ENCODE data around the gene ZNF276. TPM values are rescaled to one million over a fixed set of nuclear protein-coding genes. Genes with fewer than 3 reads are reported as not detected.

ZNF276 gene
- total RNA-seq, 1 experiment from 2014 or later = 19.9 TPM

GRCh38 chr16:89722392-89723278 is 1.3 kb downstream of the ZNF276 start:
- BruUV-seq (replicated peaks) = TSS peak; percentile 72
- intact Hi-C loops (cut with micrococcal nuclease; ENCODE audit: unreplicated experiment) (no loop called here), in situ Hi-C loops (cut with HindIII; ENCODE audit: low pct_unique_long_range_greater_than_20kb, low sequenced_read_pairs) (no loop called here)
- Histone ChIP-seq H3K27me3 (ENCODE audit: control insufficient read depth, insufficient read depth, low read length) (no peaks in the 10 kb centered on the region), H3K4me1 (ENCODE audit: control insufficient read depth, insufficient read depth, low read length) (peaks cover 8% of the 10 kb centered on the region), H3K4me3 (ENCODE audit: low read depth in 2 of 2, low read length in 2 of 2) (peak overlapping the region; percentile 61 to 68), H3K36me3 (ENCODE audit: control insufficient read depth, insufficient read depth, low read length) (no peaks in the 10 kb centered on the region; the same call in 1 of the 2 replicates), H3K27ac (ENCODE audit: low read length) (peak overlapping the region; percentile 66; the same call in 1 of the 2 replicates), H3K9me3 (ENCODE audit: control insufficient read depth, insufficient read depth, low read depth, low read length) (no peaks in the 10 kb centered on the region)
- ChIA-PET CTCF (no interaction called here), POLR2A (no interaction called here)
- 0 out of 2 replicates have a peak, but pooled peaks have one; percentile 0 for ATAC-seq
- DNase-seq (ENCODE audit: low read depth, low spot score) = no peak
- TF ChIP-seq POLR2AphosphoS5 (IDR thresholded peaks at IDR 0.05; ENCODE audit: low read depth, low read length) (no peak), REST (IDR thresholded peaks at IDR 0.05; ENCODE audit: insufficient read depth in 1 of 2, low read depth in 2 of 2, low read length in 1 of 2) (no peak), TCF7L2 (IDR thresholded peaks at IDR 0.05; ENCODE audit: low read depth, low read length) (no peak), SIN3A (IDR thresholded peaks at IDR 0.05; ENCODE audit: borderline replicate concordance, insufficient read depth, low read depth, low read length) (no peak), CTCF (IDR thresholded peaks at IDR 0.05) (no peak)

- BruUV-seq (replicated peaks) = no TSS peak
- DNase-seq (ENCODE audit: low read depth, low spot score) = no peak
- in situ Hi-C loops (cut with HindIII; ENCODE audit: low pct_unique_long_range_greater_than_20kb, low sequenced_read_pairs) = no loop called here
- ATAC-seq = no peak
- ChIA-PET POLR2A (interaction anchor here (1.1 kb wide), 1 partner anchor 8 kb away, joined by 3 read pairs; no protein-coding TSS in a partner anchor), CTCF (interaction anchor here (0.6 kb wide), 1 partner anchor 42 kb away, joined by 3 read pairs; no protein-coding TSS in a partner anchor)
- TF ChIP-seq TCF7L2 (IDR thresholded peaks at IDR 0.05; ENCODE audit: low read depth, low read length) (no peak), SIN3A (IDR thresholded peaks at IDR 0.05; ENCODE audit: borderline replicate concordance, insufficient read depth, low read depth, low read length) (no peak), CTCF (IDR thresholded peaks at IDR 0.05) (no peak), POLR2AphosphoS5 (IDR thresholded peaks at IDR 0.05; ENCODE audit: low read depth, low read length) (no peak), REST (IDR thresholded peaks at IDR 0.05; ENCODE audit: insufficient read depth in 1 of 2, low read depth in 2 of 2, low read length in 1 of 2) (no peak)
- intact Hi-C loops (cut with micrococcal nuclease; ENCODE audit: unreplicated experiment) = no loop called here
- no peaks in the 10 kb centered on the region; the same call in 1 of the 2 replicates for H3K36me3 ChIP-seq (ENCODE audit: control insufficient read depth, insufficient read depth, low read length)
- no peak overlapping the region for H3K27ac ChIP-seq (ENCODE audit: low read length)
- H3K9me3 ChIP-seq (ENCODE audit: control insufficient read depth, insufficient read depth, low read depth, low read length) = no peaks in the 10 kb centered on the region
- H3K4me3 ChIP-seq (ENCODE audit: low read depth in 2 of 2, low read length in 2 of 2) = peak overlapping the region in 1 of 2 experiments; percentile 61; a peak in 2 of 4 replicates
- H3K4me1 ChIP-seq (ENCODE audit: control insufficient read depth, insufficient read depth, low read length) = peaks cover 8% of the 10 kb centered on the region
- no peaks in the 10 kb centered on the region for H3K27me3 ChIP-seq (ENCODE audit: control insufficient read depth, insufficient read depth, low read length)
Observed at GRCh38 chr16:89723279-89724250, 2.2 kb downstream of the ZNF276 start.

Measured in Panc1 (cell line).